GM12892 (cell line): ENCODE data around the gene TSPAN10.

ENCODE experiments used
- POLR2A ChIP-seq: IDR thresholded peaks from 2 replicates; pipeline ENCODE4 v1.6.1; 2011; ENCODE audit warnings: low read depth, low read length, control low read depth
- POLR2AphosphoS5 ChIP-seq: IDR thresholded peaks from 2 replicates; pipeline ENCODE4 v1.6.1; 2011; ENCODE audit warnings: low read depth, low read length, control low read depth
- TAF1 ChIP-seq: IDR thresholded peaks from 2 replicates; pipeline ENCODE4 v1.6.1; 2011; ENCODE audit warnings: low read depth, mild to moderate bottlenecking, control low read depth, low read length, borderline replicate concordance

- TF ChIP-seq TAF1 (no peak), POLR2A (no peak), POLR2AphosphoS5 (no peak)
Observed at GRCh38 chr17:81695211-81695610, 58.2 kb downstream of the TSPAN10 start.
